HG03175 (cell line): Measurements from ENCODE around the gene ACTA1.
"Not testable (repeated sequence)": the region's sequence is repeated elsewhere in the genome, so short reads cannot be mapped to it uniquely, and the experiment has no call there.

Experiments
- ATAC-seq: cut with Tn5 transposase; IDR thresholded peaks from one replicate; pipeline ENCODE4 v1.9.1; 2021; ENCODE audit warnings: mild to moderate bottlenecking, moderate library complexity; ENCODE audit not compliant: unreplicated experiment

ACTA1 gene

GRCh38 chr1:229410370-229410691 lies 23.6 kb downstream of the ACTA1 start:
- no peak for ATAC-seq

- no peak for ATAC-seq
Observed at GRCh38 chr1:229409616-229410369, 24.1 kb downstream of the ACTA1 start.

- ATAC-seq: no peak
Observed at GRCh38 chr1:229408458-229409037, 25.3 kb downstream of the ACTA1 start.

DNA sequence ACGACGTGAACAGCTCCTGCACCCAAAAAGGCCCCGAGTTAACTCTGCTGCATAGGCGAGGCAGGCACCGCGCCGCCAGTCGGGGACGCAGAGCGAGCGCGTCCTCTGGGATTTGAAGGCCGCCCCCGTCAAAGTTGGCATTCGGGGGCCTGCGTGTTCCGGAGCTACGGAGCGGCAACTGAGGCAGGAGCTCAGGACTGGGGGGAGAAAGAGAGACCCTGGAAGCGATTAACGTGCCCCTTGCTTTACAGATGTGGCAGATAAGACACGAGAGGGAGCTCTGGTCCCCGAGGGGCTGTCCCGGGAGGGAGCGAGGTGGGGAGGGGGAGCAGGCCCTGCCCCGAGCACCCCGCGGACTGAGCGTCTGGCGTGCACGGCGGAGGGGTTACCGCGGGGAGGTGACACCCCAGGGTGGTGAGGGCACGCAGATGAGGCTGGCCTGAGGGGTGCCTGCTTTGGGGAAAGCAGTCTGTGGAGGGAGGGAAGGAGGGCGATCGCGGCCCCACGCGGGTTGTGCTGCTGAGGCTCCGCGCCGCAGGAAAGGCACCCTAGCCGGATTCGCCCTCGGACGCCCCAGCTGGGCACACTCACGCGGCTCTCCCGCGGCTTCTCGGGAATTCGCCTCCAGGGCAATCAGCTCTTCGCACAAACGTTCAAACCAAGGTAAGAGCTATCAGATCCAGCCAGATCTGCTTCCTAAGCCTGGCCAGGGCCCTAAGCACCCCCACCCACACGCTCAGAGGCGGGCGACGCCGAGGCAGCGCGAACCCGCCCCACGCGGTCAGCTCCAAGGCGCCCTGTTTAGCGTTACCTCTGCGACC lies 26.5 kb downstream of the ACTA1 start:
- no peak for ATAC-seq

- no peak for ATAC-seq
Observed at GRCh38 chr1:229406798-229407197, 27.1 kb downstream of the ACTA1 start.

DNA sequence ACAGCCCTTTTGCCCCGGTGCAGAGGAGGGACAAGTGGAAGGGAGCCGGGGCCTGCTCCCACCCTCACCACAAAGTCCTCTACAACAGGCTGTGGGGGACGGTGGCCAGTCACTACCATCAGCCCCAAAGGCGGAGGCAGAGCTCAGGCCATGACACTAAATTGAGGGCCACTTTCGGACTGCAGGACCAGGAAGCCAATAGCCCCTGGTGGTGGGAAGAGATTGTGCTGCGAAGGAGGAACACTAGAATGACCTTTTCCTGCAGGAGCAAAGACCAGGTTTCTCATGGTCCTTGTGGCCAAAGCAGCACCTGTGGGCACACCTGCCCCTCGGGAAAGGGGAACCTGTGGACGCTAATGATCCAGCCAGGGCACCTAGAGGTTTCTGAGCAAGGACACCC lies 30.3 kb downstream of the ACTA1 start:
- ATAC-seq: no peak

DNA sequence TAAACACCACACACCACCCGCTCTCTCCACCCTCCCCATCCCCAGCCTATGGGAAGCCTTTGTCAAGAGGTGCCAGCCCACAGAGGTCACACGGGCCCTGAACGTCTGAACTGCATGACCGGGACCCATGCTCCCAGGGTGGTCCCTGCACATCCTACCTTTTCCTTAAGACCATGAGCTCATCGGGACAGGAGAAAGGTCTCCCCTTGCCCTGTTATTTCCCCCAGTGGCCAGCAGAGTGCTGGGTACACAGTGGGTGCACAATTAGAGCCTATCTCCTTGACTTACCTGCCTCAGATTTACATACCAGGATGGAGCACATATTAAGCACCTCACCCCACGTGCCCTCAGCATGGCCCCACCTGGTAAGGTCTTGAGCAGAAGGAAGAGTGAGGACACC lies 30.9 kb downstream of the ACTA1 start:
- ATAC-seq: no peak

DNA sequence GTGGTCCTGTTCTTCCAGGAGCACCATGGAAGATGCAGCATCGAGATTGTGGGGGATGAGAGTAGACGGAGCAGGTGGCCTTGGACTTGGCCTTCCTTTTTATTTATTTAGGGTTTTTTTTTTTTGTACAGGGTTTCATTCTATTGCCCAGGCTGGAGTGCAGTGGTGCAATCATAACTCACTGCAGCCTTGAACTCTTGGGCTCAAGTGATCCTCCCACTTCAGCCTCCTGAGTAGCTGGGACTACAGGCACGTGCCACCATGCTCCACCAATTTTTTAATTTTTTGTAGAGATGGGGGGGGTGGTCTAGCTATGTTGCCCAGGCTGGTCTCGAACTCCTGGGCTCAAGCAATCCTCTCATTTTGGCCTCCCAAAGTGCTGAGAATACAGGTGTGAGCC lies 31.6 kb downstream of the ACTA1 start:
- ATAC-seq: not testable (repeated sequence)

- no peak for ATAC-seq
Observed at GRCh38 chr1:229397762-229398161, 36.1 kb downstream of the ACTA1 start.

GRCh38 chr1:229396585-229397206 lies 37.2 kb downstream of the ACTA1 start:
- ATAC-seq: no peak

DNA sequence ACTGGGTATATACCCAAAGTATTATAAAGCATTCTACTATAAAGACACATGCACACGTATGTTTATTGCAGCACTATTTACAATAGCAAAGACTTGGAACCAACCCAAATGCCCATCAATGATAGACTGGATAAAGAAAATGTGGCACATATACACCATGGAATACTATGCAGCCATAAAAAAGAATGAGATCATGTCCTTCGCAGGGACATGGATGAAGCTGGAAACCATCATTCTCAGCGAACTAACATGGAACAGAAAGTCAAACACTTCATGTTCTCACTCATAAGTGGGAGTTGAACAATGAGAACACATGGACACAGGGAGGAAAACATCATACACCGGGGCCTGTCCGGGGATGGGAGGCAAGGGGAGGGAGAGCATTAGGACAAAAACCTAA lies 39.4 kb downstream of the ACTA1 start:
- not testable (repeated sequence) for ATAC-seq

DNA sequence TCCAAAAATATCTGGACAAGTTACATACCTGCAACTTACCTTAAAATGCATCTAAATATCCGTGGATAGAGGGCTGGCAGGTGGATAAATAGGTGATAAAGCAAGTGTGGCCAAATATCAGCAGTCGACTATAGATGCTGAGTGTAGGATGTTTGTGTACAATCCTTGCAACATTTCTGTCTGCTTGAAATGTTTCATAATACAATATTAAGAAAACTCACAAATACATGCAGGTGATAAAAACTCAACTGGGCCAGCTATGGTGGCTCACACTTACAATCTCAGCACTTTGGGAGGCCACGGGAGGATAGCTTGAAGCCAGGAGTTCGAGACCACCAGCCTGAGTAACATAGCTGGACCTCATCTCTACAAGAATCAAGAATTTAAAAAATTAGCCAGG lies 41.0 kb downstream of the ACTA1 start:
- no peak for ATAC-seq

DNA sequence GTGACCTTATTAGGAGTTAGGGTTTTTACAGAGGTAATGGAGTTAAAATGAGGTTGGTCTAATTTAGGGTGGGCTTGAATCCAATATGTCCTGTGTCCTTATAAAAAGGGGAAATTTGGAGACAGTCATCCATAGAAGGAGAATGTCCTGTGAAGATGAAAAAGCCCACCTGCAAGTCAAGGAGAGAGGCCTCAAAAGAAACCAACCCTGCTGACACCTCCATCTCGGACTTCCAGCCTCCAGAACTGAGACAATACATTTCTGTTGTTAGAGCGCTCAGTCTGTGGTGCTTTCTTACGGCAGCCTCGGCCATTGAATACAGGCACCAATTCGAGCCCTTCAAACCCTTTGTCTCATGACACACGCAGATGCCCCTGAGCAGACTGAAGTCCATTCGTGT lies 43.8 kb downstream of the ACTA1 start:
- ATAC-seq: no peak

GRCh38 chr1:229388897-229389580 lies 44.9 kb downstream of the ACTA1 start:
- no peak for ATAC-seq

DNA sequence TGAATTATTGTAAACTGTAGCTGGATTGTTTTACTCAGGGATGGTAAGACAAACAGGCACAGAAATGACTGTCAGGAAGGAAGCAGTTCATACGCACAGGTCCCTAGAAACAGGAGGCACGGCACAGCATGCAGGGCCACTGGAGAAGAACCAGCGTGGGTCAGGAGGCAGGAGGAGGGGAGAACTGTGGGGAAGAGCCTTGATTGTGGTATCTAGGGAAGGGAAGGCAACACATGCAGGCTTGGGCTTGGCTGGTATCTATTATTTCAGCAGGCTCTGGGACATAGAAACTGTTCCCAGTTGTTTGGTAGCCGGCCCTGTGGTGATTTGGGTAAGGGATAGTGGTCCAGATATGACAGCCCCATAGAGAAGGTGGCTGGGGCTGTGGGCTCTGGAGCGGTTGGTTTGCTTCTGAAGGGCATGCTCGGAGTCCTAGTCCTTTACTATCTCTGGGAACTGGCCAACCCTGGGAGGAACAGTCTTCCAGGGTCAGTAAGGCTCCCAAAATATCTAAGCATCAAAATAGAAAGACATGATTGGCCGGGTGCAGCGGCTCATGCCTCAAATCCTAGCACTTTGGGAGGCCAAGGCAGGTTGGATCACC lies 47.9 kb downstream of the ACTA1 start:
- ATAC-seq: no peak

DNA sequence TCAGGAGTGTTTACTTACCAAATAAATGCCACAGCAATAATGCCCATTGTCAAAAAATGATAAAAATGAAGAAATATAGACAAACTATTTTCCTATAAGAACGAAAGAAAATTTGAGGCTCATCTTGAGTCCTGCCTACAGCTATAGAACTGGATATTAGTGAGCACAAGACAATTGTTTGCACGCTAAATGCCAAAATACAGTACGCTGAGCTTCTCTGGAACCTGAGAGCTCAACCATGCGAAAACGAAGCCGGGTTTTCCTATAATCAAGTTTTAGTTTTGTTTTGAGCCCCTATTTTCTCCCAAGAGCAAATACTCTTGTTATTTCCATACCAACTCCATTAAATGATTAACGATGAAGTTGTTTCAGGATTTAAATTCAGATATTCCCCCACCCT lies 49.1 kb downstream of the ACTA1 start:
- no peak for ATAC-seq

GRCh38 chr1:229383961-229384360 lies 49.9 kb downstream of the ACTA1 start:
- no peak for ATAC-seq

DNA sequence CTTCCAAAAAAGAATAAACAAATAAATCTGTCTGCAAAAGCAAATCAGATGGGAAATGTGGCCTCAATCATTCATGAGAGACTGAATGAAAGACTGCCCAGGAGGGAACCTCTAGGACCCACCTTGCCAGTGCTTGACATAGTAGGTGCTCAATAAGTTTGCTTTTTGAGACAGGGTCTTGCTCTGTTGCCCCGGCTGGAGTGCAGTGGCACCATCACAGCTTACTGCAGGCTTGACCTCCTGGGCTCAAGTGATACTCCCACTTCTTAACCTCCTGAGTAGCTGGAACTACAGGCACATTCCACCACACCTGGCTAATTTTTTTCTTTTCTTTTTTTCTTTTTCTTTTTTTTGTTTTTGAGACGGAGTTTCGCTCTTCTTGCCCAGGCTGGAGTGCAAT lies 50.7 kb downstream of the ACTA1 start:
- no peak for ATAC-seq
